Epithelial cell of proximal tubule (primary cell): ENCODE measurements around the gene LRRC55. TPM values are rescaled to one million over a fixed set of nuclear protein-coding genes. Genes with fewer than 3 reads are reported as not detected.

ENCODE experiments used
- DNase-seq: peaks from one replicate; pipeline ENCODE4 v3.0.0-alpha.2; 2011; ENCODE audit warnings: low read depth
- H3K4me3 ChIP-seq: 2 replicates; pipeline ENCODE4 v1.5.1; 2011; ENCODE audit warnings: low read depth, mild to moderate bottlenecking, low read length
- total RNA-seq: library from RNA; depleted of rRNA; stranded (reverse); fragments of >200 nt; gene quantifications from 2 replicates; pipeline ENCODE4 v1.2.3, GENCODE V29; 2015
- TF ChIP-seq, protein P1 (sequence below): conservative IDR thresholded peaks from 2 replicates; pipeline ENCODE4 v1.5.1; 2012; ENCODE audit warnings: low read depth, mild to moderate bottlenecking, low read length

The LRRC55 gene
- total RNA-seq, 1 donor from 2014 or later: not detected

DNA sequence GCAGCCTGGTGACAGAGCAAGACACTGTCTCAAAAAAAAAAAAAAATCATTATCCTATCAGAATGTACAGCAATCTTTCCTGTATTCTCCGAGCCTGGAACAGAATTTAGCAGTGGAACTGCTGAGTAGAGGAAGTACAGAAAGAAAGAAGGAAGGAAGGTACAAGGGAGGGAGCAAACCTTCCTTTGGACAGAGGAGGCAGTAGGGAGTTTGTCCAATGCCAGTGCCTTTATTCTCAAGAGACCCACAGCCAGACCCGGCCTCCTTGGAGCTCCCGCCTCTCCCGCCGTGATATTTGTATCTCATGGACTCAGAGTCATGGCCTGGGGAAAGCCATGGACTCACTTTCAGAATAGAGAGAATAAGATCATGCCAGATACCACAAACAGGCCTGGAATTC lies 37.7 kb upstream of the LRRC55 start:
- TF ChIP-seq, protein P1, sequence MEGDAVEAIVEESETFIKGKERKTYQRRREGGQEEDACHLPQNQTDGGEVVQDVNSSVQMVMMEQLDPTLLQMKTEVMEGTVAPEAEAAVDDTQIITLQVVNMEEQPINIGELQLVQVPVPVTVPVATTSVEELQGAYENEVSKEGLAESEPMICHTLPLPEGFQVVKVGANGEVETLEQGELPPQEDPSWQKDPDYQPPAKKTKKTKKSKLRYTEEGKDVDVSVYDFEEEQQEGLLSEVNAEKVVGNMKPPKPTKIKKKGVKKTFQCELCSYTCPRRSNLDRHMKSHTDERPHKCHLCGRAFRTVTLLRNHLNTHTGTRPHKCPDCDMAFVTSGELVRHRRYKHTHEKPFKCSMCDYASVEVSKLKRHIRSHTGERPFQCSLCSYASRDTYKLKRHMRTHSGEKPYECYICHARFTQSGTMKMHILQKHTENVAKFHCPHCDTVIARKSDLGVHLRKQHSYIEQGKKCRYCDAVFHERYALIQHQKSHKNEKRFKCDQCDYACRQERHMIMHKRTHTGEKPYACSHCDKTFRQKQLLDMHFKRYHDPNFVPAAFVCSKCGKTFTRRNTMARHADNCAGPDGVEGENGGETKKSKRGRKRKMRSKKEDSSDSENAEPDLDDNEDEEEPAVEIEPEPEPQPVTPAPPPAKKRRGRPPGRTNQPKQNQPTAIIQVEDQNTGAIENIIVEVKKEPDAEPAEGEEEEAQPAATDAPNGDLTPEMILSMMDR: no peak
- no peak for DNase-seq
- H3K4me3 ChIP-seq: no peak overlapping the region

- TF ChIP-seq, protein P1: no peak
- no peak for DNase-seq
- no peak overlapping the region for H3K4me3 ChIP-seq
Measured at GRCh38 chr11:57144531-57145320, 37.0 kb upstream of the LRRC55 start.

GRCh38 chr11:57146301-57146700 lies 35.5 kb upstream of the LRRC55 start:
- TF ChIP-seq, protein P1: no peak
- no peak overlapping the region for H3K4me3 ChIP-seq
- no peak for DNase-seq

DNA sequence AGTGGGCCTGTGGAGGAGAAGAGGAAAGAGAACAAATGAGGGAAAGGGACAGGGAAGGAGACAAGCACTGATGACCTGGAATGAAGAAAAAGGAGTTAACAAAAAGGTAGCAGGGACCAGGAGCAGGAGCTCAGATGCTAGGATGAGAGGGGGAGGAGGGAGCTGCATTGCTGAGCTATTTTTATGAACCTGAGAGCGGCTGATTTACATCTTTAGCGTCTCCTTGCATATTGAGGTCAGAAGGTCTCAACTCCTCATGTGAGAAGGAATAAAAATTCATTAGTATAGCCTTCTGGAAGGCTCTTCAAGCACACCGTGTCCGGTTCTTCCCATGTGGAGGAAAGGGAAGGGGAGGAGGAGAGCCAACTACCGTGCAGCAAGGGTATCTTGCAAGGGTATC lies 33.1 kb upstream of the LRRC55 start:
- H3K4me3 ChIP-seq: no peak overlapping the region
- DNase-seq: no peak
- TF ChIP-seq, protein P1: no peak

- TF ChIP-seq, protein P1: no peak
- H3K4me3 ChIP-seq: no peak overlapping the region
- DNase-seq: no peak
Measured at GRCh38 chr11:57150454-57150917, 31.3 kb upstream of the LRRC55 start.

- no peak for DNase-seq
- no peak overlapping the region for H3K4me3 ChIP-seq
- TF ChIP-seq, protein P1: no peak
Measured at GRCh38 chr11:57152134-57152533, 29.6 kb upstream of the LRRC55 start.

DNA sequence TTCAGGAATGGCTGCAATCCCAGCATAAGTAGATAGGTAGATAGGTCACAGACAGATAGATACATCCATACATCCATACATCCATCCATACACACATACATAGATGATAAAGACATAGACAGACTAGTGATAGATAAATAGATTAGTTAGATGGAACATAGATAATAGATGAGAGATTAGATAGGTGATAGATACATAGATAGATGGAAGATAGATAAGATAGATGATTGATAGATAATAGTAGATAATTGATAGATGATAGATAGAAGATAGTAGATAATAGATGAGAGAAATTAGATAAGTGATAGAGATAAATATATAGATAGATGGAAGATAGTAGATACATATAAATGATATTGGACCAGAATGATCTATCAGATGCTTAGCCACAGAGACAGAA lies 28.3 kb upstream of the LRRC55 start:
- H3K4me3 ChIP-seq: no peak overlapping the region
- TF ChIP-seq, protein P1: no peak
- no peak for DNase-seq
